Measurements from ENCODE around the gene CNBP. TPM values are rescaled to one million over a fixed set of nuclear protein-coding genes. Genes with fewer than 3 reads are reported as not detected.
"Not testable (repeated sequence)": the region's sequence is repeated elsewhere in the genome, so short reads cannot be mapped to it uniquely, and the experiment has no call there.

CNBP gene
- total RNA-seq, 1 donor from 2014 or later: 166 TPM

DNA sequence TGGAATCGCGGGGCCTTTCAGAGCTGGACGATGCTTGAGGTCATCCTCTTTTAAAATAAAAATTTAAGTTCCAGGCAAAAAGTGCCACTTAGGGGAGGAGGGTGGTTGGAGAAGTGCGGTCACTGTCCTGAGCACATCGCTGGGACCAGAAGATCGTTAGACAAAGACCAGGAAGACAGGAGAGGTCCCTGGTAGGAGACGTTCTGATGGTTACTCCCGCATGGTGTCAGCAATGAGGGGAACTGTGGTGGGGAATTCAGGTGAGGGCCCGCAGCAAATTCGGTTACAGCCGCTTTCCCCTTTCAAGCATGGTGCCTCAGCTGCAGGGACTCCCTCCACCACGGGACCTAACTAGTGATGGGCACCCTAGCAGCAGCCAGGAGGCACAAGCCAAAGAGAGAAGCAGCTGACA lies 21.8 kb downstream of the CNBP start:
- Histone ChIP-seq H3K27me3 (no peaks in the 10 kb centered on the region), H3K4me1 (peaks cover 0 to 20% of the 10 kb centered on the region in 2 donors), H3K27ac (peak overlapping the region; percentile 95 to 97), H3K36me3 (peaks cover 32 to 33% of the 10 kb centered on the region in 2 donors), H3K9me3 (no peaks in the 10 kb centered on the region), H3K4me3 (peak overlapping the region; percentile 79 to 97)
- intact Hi-C loops (cut with DNase I): loop anchor here (1.0 kb wide), 3 partner anchors 21 to 109 kb away; partner anchors contain the start of genes CNBP and COPG1
- TF ChIP-seq, protein P1, sequence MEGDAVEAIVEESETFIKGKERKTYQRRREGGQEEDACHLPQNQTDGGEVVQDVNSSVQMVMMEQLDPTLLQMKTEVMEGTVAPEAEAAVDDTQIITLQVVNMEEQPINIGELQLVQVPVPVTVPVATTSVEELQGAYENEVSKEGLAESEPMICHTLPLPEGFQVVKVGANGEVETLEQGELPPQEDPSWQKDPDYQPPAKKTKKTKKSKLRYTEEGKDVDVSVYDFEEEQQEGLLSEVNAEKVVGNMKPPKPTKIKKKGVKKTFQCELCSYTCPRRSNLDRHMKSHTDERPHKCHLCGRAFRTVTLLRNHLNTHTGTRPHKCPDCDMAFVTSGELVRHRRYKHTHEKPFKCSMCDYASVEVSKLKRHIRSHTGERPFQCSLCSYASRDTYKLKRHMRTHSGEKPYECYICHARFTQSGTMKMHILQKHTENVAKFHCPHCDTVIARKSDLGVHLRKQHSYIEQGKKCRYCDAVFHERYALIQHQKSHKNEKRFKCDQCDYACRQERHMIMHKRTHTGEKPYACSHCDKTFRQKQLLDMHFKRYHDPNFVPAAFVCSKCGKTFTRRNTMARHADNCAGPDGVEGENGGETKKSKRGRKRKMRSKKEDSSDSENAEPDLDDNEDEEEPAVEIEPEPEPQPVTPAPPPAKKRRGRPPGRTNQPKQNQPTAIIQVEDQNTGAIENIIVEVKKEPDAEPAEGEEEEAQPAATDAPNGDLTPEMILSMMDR (IDR thresholded peaks at IDR 0.05): no peak
- DNase-seq (ENCODE audit: low spot score in 2 of 2): no peak

- peak; percentile 47 to 93 for DNase-seq (ENCODE audit: low spot score in 2 of 2)
- peak within 1 kb of the TSS; percentile 95 to 97 for H3K27ac ChIP-seq
Observed at GRCh38 chr3:129160891-129161859, 22.5 kb downstream of the CNBP start, which contains the start of gene ISY1. Gene ISY1 (minus strand): TSS chr3:129161063. CDS start chr3:129160975, 88 bp downstream.

DNA sequence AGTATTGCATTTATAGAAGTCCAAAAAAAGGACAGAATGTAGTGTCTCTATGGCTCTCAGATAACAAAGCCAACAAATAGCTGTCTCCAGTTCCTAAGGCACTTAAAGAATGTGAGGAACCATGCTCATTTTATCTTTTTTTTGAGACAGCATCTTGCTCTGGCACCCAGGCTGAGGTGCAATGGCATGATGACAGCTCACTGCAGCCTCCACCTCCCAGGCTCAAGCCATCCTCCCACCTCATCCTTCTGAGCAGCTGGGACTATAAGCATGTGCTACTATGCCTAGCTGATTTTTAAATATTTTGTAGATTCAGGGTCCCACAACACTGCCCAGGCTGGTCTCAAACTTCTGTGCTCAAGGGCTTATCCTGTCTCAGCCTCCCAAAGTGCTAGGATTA lies 38.9 kb downstream of the CNBP start:
- Histone ChIP-seq H3K27ac (no peak overlapping the region), H3K4me3 (no peak overlapping the region), H3K36me3 (peaks cover 47 to 48% of the 10 kb centered on the region in 2 donors), H3K4me1 (no peaks in the 10 kb centered on the region), H3K9me3 (no peaks in the 10 kb centered on the region), H3K27me3 (no peaks in the 10 kb centered on the region)
- intact Hi-C loops (cut with DNase I): no loop called here
- TF ChIP-seq, protein P1 (IDR thresholded peaks at IDR 0.05): no peak
- DNase-seq (ENCODE audit: low spot score in 2 of 2): no peak

More at GRCh38 chr3:129160891-129161859, 22.5 kb downstream of the CNBP start, which contains the start of gene ISY1:
- peaks cover 33 to 34% of the 10 kb centered on the region in 2 donors for H3K36me3 ChIP-seq
- H3K4me1 ChIP-seq: peaks cover 0 to 20% of the 10 kb centered on the region in 2 donors
- intact Hi-C loops (cut with DNase I): loop anchor here (1.0 kb wide), 3 partner anchors 22 to 108 kb away; partner anchors contain the start of genes CNBP and COPG1
- H3K27me3 ChIP-seq: no peaks in the 10 kb centered on the region
- TF ChIP-seq, protein P1 (IDR thresholded peaks at IDR 0.05): peak; percentile 74 to 83 (median 80)
- H3K9me3 ChIP-seq: no peaks in the 10 kb centered on the region
- H3K4me3 ChIP-seq: peak within 1 kb of the TSS; percentile 79 to 97

GRCh38 chr3:129141011-129141410 lies 42.7 kb downstream of the CNBP start:
- H3K4me3 ChIP-seq; intact Hi-C loops (cut with DNase I); H3K4me1 ChIP-seq; H3K27me3 ChIP-seq; H3K9me3 ChIP-seq; DNase-seq (ENCODE audit: low spot score in 2 of 2); H3K27ac ChIP-seq: not testable (repeated sequence)
- H3K36me3 ChIP-seq: peaks cover 70 to 74% of the 10 kb centered on the region in 2 donors

- H3K4me3 ChIP-seq: no peak overlapping the region
- no peak overlapping the region for H3K27ac ChIP-seq
- DNase-seq (ENCODE audit: low spot score in 2 of 2): no peak
- H3K36me3 ChIP-seq: peaks cover 69 to 72% of the 10 kb centered on the region in 2 donors
- intact Hi-C loops (cut with DNase I): no loop called here
- no peaks in the 10 kb centered on the region for H3K27me3 ChIP-seq
- TF ChIP-seq, protein P1 (IDR thresholded peaks at IDR 0.05): no peak
- H3K4me1 ChIP-seq: no peaks in the 10 kb centered on the region
- H3K9me3 ChIP-seq: no peaks in the 10 kb centered on the region
Observed at GRCh38 chr3:129139911-129140310, 43.8 kb downstream of the CNBP start.

DNA sequence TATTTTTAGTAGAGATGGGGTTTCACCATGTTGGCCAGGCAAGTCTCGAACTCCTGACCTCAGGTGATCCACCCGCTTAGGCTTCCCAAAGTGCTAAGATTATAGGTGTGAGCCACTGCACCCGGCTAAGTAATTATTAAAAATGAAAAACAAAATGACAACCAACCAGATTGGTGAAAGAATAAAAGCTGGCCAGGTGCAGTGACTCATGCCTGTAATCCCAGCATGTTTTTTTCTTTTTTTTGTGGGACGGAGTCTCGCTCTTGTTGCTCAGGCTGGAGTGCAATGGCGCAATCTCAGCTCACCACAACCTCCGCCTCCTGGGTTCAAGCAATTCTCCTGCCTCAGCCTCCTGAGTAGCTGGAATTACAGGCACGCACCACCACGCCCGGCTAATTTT lies 47.4 kb downstream of the CNBP start:
- H3K4me1 ChIP-seq; H3K9me3 ChIP-seq; intact Hi-C loops (cut with DNase I); H3K4me3 ChIP-seq; DNase-seq (ENCODE audit: low spot score in 2 of 2); H3K27ac ChIP-seq; H3K27me3 ChIP-seq: not testable (repeated sequence)
- peaks cover 76 to 84% of the 10 kb centered on the region in 2 donors for H3K36me3 ChIP-seq

Data from ascending aorta (tissue), 2 donors.